Stimulated activated naive CD8-positive, alpha-beta T cell treated with anti-CD3 and anti-CD28 coated beads, Interleukin-15, Interleukin-2, amounts not matched to agents 100 U/mL and 50 U/mL, for 24 hours (primary cell): ENCODE data around the gene ADIPOR2.

Source experiments
- ATAC-seq: fragments of 150-1000 bp; cut with Tn5 transposase; one replicate; pipeline ENCODE4 v1.10.0; 2021
- DNase-seq: peaks from one replicate; pipeline ENCODE4 v3.0.0; 2021

ADIPOR2 gene

DNA sequence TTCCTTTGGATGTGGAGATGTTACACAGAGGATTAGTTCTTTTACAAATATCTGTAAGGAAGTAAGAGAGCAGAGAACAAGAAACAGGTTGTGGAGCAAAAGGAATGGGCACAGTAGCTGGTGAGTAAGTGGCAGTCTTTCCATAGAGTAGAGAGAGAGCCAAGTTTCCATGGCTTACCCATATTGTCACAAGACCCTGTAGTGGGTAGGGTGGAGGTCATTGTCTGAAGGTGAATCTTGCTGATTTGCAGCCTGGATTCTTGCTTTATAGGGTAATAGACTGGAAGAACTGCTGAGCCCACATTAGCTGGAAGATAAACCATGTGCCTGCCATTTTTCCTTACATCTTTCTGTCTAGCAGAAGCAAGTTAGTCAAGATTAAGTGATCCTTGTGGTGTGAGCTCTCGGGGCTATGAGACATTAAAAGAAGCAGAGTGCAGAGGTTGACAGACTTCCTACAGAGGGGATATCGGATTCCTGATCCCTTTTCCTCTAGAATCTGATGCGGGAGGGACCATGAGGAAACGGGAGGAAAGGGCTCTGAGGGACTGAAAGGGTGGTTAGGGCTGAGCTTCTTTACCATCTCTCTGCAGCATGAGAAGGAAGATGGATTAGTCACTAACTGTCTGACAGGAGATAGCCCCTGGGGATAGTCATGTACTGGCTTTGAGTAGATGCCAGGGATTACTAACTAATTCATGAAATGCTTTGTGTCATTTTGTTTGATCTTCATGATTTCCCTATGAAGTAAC is 85.5 kb downstream of the ADIPOR2 start:
- ATAC-seq (peak; percentile 59), DNase-seq (no peak)

- ATAC-seq (no peak), DNase-seq (no peak)
These were observed 86.9 kb downstream of the ADIPOR2 start for GRCh38 chr12:1777798-1778197.

DNA sequence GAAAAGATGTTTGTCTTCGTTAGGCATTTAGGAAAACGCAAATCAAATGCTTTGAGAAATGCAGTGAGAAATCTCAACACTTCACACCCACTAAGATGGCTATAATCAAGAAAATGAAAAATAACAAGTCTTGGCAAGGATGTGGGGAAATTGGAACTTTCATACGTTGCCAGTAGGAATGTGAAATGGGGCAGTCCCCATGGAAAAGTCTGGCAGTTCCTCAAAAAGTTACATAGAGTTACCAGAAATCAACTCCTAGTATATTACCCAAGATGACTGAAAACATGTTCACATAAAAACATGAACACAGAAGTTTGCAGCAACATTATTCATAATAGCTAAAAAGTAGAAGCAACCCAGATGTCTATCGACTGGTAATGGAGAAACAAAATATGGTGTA is 88.0 kb downstream of the ADIPOR2 start:
- ATAC-seq: no peak

GRCh38 chr12:1779783-1780182 is 88.9 kb downstream of the ADIPOR2 start:
- no peak for DNase-seq

More for the DNA sequence above, 88.0 kb downstream of the ADIPOR2 start:
- DNase-seq: no peak

DNA sequence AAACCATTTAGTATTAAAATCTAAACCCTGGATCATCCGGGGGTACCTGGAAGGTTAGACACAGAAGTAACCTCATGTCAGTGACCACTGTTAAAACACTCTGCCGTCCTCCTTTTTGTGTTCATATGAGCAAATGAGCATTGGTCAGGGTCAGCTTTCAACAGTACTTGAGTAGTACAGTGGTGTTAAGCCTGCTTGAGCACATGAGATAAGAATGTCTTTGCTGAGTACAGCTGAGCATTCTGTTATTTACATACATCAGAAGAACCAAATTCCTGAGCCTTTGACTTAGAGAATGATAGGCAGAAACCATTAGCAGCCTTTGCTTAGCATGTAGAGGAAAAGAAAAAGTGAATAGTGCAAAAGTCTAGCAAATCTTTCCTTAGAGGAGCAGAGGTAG is 90.9 kb downstream of the ADIPOR2 start:
- DNase-seq: no peak
- ATAC-seq: no peak

More at GRCh38 chr12:1779783-1780182, 88.9 kb downstream of the ADIPOR2 start:
- ATAC-seq: no peak

DNA sequence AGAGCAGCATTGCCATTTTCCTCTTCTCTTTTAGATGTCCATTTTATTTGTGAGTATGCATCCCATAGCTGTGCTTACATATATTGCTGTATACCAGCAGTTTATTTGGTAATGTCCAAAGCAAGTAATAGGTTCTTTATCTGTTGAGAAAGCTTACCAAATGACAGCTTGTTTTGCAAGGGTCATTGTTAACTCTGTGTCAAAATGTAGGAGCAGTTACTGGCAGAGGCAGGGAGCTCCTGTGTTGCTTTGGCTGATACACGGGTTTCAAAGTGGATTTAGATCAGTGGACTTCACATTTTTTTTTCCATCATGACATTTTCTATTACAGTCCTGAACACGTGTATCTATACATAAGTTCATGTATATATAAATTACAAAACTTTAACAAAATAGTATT is 91.3 kb downstream of the ADIPOR2 start:
- ATAC-seq: no peak
- no peak for DNase-seq

GRCh38 chr12:1787714-1788113 is 96.8 kb downstream of the ADIPOR2 start:
- DNase-seq (no peak), ATAC-seq (no peak)

- no peak for ATAC-seq
These were observed 99.6 kb downstream of the ADIPOR2 start for GRCh38 chr12:1790444-1790843.

DNA sequence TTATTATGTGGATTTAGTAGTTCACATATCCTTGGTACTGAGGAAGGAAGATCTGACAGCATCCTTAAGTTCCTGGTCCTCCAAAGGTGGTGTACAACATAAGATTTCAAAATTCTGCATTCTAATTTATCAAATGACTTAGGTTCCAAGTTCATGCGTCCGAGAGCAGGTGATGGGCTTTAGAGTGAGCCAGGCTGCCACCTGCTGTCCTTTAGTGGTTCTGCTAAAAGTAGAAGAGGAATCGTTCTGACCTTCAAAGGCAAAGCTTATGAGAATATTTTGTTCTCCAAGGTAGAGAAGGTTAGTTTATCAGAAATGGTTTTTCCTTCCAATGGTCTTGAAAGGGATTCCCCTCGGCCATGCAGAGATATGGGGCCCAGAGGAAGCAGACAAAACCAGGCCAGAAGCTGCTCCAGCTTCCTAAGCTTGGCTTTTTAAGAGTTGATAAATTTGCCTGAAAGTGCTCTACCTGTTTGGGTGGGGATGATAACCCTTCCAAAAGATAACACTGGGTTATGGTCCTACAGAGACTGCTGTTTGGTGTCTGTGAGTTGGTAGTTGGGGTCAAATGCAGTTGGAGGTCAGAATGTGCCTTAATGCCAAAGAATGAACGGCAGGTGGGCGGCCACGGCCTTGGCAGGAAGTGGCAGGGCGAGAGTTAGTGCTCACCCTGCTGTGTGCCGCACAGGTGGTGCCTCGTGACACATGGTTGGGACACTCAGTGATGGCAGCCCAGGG is 100.4 kb downstream of the ADIPOR2 start:
- peak; percentile 64 for DNase-seq
- ATAC-seq: no peak

More at GRCh38 chr12:1790444-1790843, 99.6 kb downstream of the ADIPOR2 start:
- no peak for DNase-seq

DNA sequence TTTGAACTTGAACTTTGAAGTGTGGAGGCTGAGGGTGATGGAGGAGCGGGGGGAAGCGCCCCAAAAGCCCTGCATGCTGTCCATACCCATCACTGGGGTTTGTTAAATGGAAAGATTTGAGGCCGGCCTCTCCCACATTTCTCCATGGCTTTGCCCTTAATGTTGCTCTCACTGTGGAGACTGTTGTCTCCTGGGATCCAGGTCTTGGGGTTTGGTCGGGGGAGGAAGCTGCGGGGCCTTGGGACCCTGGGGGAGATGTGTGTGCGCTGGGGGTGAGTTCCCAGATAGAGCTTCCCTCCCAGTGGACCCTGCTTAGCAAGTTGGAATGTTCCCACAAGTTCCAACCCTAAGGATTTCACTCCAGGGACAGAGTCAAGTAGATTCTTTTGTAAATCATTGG is 101.5 kb downstream of the ADIPOR2 start:
- ATAC-seq (no peak), DNase-seq (no peak)

GRCh38 chr12:1793426-1794210 is 102.7 kb downstream of the ADIPOR2 start:
- no peak for DNase-seq
- no peak for ATAC-seq

DNA sequence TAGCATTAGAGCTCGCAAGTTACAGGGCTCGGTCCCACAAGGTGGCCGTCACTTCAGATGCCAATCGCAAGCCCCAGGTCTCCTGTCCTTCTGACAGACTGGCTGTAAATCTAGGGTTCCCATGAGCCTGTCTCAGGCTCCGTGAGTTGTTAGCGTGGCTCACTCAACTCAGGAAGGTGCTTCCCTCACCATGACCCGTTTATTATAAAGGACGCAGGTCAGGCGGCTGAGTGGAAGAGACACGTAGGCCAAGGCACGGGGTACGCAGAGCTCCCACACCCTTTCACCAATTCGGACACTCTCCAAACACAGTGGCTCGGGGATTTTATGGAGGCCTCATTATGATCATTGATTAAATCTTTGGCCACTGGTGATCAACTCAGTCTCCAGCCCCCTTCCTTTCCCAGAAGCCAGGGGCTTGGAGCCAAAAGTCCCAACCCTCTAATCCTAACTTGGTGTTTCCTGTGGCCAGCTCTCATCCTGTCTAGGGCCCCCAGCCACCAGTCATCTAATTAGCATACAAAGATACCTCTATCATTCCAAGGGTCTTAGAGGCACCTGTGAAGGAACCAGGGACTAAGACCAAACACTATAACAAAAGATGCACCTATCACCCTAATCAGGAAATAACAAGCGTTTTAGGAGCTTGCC is 103.7 kb downstream of the ADIPOR2 start:
- ATAC-seq: no peak

GRCh38 chr12:1795221-1795784 is 104.4 kb downstream of the ADIPOR2 start:
- DNase-seq (no peak), ATAC-seq (no peak)

More for the DNA sequence above, 103.7 kb downstream of the ADIPOR2 start:
- DNase-seq: no peak

GRCh38 chr12:1795785-1796514 is 105.1 kb downstream of the ADIPOR2 start:
- DNase-seq: peak; percentile 95
- peak; percentile 99 for ATAC-seq

DNA sequence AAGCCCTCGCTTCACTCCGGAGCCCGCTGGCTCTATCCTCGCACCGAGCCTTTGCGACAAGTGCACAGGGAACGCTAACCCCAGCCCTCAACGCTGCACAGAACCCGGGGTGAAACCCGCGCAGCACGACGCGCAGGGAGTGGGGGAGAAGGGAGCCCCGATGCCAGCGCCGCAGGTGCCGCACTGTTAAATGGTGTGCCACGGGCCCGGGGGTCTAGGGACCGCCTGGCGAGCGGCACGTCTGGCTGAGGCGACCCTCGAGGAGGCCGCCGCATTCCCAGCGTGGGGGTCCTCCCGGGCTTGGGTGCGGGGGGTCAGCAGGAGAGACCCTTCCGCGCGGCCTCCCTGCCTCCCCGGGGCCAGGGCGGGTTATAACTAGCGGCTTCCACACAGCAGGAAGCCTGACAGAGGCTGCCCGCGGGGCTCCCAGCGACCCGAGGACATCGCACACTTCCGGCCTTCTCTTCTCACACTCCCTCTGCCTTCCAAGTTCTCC is 105.7 kb downstream of the ADIPOR2 start:
- peak; percentile 56 for DNase-seq
- ATAC-seq: peak; percentile 8

- ATAC-seq (no peak), DNase-seq (peak; percentile 72)
These were observed 106.4 kb downstream of the ADIPOR2 start for GRCh38 chr12:1797011-1797901.

DNA sequence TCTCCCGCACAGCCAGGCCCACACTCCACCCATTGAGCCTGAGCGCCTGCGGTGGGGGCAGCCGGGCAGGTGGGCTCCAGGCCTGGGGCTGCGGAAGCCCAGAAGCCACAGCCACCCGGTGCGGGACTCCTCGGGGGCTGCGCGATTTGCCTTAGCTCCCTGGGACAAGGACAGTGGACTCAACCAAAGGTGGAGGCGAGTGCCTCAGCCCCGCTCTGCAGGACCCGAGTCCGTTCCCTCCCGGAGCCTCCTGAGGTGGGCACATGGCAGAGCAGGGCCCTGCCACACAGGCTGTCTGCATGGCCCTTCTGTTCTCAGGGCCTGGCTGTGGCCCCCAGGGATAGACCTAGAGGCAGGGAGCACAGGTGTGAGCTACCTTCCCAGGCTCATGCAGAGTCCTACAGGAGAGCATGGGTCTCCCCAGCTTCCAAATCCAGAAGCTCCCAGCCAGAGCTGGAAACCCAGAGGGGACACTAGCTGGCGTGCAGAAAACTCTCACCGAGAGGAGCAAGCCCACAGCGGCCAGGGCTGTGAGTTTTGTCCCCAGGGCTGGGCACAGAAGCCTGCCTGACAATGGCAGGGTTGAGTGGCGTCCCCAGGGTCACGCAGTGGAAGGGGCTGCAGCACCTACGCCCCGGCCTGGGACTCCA is 107.2 kb downstream of the ADIPOR2 start:
- DNase-seq (no peak), ATAC-seq (no peak)

GRCh38 chr12:1798641-1799020 is 107.8 kb downstream of the ADIPOR2 start:
- ATAC-seq (no peak), DNase-seq (no peak)
